ENCODE measurements around the gene MAPK1IP1L. TPM values are rescaled to one million over a fixed set of nuclear protein-coding genes. Genes with fewer than 3 reads are reported as not detected.

Gene MAPK1IP1L
- polyA plus RNA-seq, 1 donor from 2014 or later = 119 TPM

DNA sequence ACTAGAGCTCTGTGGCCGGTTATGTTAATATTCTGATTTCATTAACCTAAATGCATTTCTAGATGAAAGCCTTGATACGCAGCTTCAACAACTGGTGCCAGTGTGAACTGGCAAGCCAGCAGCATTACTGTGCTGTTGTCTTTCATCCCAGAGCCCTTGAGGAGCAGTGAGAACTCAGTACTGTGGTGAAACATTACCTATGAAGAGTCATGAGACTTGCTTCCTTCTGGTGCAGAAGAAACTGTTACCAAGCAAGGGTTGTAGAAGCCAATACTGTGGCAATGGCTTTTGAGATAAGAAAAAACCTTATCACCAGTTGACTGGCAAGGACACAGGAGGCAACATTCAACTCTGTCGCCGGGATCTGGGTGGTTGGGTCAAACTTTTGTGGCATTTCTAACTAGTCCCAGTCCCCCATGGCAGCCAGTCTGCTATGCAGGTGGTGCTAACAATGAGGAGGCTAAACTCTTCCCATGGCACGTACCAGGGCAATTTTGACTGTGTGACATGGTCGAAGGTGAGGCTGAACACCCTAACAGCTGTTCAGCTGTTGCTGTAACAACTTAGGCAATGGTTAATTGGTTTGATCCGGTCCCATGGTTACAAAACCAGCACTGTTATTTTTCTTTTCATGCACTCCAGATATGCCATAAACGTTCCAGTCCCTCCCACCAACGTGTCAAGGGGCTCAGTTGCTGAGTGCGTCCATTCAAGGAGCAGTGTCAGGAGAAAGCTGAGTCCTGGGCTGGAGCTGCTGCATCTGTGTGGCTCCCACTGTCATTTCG, 65.0 kb downstream of the MAPK1IP1L start:
- no peaks in the 10 kb centered on the region for H3K4me1 Mint-ChIP-seq
- peaks cover 1% of the 10 kb centered on the region for H3K36me3 Mint-ChIP-seq
- H3K4me3 Mint-ChIP-seq = no peak overlapping the region

DNA sequence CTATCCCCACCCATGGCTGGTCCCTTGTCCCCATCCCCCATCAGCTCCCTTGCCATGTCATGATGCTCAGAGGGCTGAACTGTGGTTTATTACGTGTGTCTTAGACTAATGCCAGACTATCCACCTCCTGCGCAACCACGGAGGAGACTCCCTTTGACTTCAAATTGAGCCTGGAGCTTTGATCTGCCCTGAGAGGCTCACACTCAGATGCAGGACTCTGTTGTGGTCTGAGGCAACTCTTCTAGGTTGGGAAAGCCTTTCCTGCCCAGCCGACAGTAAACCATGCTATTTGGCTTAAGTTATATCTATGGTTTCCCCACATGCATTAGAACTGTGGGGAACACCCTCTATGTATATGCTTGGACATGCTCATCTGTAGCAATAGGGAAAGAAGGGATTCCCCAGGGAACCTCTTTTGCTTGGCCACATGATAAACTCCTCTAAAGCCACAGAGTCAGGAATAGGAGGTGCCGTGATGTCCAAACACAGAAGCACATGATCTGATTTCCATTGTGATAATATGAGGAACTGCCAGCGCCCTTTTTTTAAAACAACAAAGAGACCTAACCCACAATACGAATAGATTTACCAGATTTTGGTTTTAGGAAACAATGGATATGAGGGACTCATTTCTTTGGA, 66.5 kb downstream of the MAPK1IP1L start:
- H3K27me3 Mint-ChIP-seq = no peaks in the 10 kb centered on the region
- H3K4me1 Mint-ChIP-seq = no peaks in the 10 kb centered on the region
- no peaks in the 10 kb centered on the region for H3K9me3 Mint-ChIP-seq
- H3K4me3 Mint-ChIP-seq = no peak overlapping the region
- H3K27ac Mint-ChIP-seq = no peak overlapping the region
- peaks cover 1% of the 10 kb centered on the region for H3K36me3 Mint-ChIP-seq

More for the DNA sequence above, 65.0 kb downstream of the MAPK1IP1L start:
- Mint-ChIP-seq H3K27ac (no peak overlapping the region), H3K9me3 (no peaks in the 10 kb centered on the region), H3K27me3 (no peaks in the 10 kb centered on the region)

DNA sequence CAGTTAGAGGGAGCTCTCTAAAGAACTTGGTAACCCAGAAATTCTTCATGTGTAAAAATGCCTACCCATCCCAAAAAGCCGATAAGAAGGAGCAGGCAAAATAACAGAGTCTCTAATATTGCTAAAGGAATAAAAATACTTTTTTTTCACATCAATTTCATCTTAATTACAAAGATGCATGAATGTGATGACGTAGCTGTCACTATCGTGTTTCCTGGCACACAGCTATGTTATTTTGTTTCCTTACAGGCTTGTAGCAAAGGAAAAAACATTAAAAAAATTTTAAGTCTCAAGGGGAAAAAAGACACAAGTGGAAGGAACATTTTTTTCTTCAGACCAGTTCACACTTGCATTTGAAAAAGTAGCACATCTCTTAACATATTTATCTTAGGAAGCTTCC, 67.3 kb downstream of the MAPK1IP1L start:
- H3K36me3 Mint-ChIP-seq = peaks cover 1% of the 10 kb centered on the region
- no peaks in the 10 kb centered on the region for H3K27me3 Mint-ChIP-seq
- no peak overlapping the region for H3K27ac Mint-ChIP-seq
- H3K4me1 Mint-ChIP-seq = no peaks in the 10 kb centered on the region
- no peaks in the 10 kb centered on the region for H3K9me3 Mint-ChIP-seq
- H3K4me3 Mint-ChIP-seq = no peak overlapping the region

Other genes with a start within 250 kb of the MAPK1IP1L start
- 12.9 TPM for gene GCH1, start 148.8 kb upstream of the MAPK1IP1L start, polyA plus RNA-seq
- gene WDHD1, start 24.5 kb upstream of the MAPK1IP1L start, polyA plus RNA-seq = 3.9 TPM
- gene SOCS4, start 24.4 kb upstream of the MAPK1IP1L start, polyA plus RNA-seq = 2.2 TPM
- 7.6 TPM for gene LGALS3, start 77.6 kb downstream of the MAPK1IP1L start, polyA plus RNA-seq
- not detected for gene DLGAP5, start 139.9 kb downstream of the MAPK1IP1L start, polyA plus RNA-seq
- gene FBXO34, start 219.8 kb downstream of the MAPK1IP1L start, polyA plus RNA-seq = 23.7 TPM

All from IgD-negative memory B cell (primary cell).